IPS-NIHi11 (cell line): ENCODE measurements around the gene XCL2.

Experiments
- DNase-seq: peaks from one replicate; pipeline ENCODE4 v3.0.0; 2012; ENCODE audit warnings: mixed read lengths, low spot score

The XCL2 gene

DNA sequence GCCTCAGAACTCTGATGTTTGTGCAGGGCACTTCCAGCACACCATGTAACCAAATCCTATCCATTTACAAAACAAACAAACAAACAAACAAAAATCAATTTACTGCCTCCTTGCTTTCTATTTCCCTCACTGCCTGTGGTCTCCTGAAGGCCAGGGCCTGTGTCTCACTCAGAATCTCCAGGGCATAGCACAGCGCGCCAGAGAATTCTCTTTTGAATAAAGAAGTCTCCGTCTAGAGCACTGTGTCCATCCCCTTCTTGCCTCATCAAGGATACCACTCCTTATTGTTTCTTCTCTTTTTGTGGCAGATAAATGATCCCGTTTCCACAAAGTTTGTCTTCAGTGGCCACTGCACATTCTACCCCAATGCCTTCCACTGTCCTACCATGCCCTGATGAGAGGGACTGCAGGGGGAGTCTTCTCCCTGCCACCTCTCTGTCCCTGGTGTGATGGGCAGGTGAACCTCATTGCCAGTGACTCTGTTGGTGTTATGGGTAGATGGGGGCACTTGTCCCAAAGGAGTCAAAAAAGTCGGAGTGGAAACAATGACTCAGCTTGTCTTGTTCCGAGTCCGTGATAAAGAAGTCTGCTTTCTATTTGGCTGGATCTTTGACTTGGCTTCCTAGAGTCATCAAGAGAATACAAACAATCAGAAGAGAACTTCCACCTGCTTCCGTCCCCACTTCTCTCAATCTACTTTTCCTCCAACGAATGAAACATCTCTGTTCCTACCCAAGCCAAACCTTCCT is 30.0 kb downstream of the XCL2 start:
- DNase-seq, result no peak

DNA sequence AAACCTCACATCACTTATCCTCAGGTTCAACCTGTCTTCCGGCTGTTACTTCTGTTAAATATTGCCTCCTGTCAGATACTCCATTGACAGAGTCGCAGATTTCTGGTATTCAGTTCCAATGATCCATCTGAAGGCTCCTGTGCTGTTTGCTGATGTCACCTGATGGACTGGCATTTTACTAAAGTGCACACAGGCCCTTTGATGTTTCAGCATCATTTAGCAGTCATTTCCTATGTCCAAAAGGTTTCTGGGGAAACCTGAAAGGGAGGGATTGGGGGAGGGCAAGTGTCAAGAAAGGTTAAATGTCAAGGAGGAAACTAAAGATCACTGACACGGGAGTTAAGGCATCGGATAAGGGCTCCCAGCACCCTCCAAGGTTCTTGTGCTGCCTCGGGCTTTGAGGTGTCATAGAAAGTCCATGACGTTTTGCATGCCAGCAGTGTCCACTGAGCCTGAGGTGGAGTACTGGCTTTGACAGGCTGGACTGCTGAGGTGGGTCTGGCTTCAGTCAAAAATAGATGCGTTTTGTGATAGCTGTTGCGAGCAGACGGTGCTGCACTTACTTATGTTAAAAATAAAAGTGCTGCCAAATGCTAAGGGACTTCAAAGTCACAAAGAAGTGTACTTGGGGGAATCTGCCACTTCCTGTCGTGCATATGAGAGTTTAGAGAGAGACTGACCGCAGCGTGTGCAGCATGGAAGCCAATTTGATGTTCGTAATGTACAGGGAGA is 30.8 kb downstream of the XCL2 start:
- DNase-seq, result no peak

DNA sequence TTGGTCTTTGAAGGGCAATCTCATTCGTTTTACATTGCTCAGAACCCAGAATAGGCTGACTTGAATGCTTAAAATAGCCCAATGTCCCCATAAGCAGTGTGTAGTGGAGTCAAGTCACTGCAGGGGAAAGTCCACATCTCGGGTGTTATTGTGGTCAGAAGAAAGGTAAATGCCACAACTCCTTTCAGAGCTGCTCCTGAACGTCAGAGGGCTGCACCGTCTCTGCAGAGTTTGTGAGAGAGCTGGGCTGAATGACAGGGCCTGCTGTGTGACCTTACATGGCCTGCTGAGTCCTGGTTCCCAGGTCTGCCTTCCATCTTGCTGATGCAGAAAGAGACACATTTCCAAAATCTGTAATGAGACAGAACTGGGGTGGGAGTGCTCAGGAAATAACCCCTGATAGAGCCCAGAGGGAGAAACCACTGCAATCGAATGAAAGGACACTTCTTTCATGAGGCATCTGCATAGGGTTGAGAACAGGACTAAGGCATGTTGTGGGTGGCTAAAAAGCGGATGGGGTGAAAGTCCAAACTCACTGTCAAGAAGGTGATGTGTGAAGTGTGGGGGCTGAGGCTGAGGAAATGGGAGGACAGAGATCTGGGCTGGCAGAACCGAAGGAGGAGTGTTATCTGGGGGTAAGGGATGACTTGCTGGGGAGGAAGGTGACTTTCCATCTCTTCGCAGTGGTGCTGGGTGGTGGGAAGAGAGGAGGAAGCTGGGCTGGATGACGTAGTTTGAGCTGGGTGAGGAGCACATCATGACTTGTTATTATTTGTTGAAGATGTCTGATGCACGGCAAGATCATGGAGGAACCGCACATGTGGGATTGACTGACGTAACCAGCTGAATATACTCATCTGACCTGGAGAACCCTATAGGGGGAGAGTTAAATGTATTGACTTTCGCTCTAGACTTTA is 33.7 kb downstream of the XCL2 start:
- no peak for DNase-seq

DNA sequence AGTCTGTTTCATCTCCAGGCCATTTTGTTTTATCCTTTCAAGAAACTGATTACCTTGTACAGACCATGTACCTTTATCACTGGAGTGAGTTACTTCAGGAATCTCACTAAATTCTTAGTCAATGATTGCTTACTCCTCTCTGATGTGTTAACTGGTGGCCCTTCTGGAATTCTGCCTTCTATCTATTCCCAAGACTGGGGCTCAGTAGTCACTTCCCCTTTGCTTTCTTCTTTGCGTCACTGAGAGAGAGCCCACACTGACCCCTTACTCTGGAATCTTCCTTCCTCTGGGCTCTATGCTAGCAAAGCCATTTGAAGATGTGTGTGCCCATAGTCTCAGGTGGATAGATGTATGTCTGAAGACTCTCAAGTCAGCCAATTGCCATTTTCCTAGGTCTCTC is 34.6 kb downstream of the XCL2 start:
- DNase-seq, result no peak

DNA sequence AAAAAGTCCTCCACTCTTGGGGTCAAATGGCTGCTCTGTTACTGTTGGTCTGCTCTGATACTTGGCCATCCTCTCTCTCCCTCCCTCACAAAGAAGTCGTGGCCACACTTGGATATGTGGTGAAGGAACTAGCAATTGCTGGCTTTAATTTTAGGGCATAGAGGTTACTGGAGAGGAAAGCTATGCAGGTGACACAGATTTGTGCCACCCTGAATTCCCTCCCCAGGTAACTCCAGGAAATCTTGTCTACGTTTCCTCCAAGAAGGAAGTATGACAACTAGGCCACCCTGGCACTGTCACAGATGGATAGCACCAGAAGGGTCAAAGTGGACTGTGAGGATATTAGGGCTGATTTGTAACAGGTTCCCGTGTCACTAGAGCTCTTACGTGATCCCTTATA is 36.0 kb downstream of the XCL2 start:
- DNase-seq, result no peak

DNA sequence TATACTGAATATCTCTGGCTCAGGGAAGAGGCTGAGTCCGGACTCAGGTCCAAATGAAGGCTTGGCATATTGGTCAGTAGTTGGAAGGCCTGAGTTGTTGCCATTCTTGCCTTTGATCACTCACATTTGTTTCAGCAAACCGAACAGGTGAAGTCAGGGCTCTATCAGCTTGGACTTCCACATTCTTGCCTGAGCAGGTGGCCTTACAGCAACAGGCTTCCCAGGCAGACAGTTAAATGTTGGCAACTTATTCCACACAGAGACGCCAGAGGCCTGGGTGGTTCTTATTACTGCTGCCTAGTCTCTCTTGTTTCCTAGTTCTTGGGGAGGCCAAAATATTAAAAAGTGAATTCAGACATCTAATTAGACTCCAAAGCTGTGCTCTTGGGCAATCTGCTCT is 36.6 kb downstream of the XCL2 start:
- DNase-seq, result no peak

DNA sequence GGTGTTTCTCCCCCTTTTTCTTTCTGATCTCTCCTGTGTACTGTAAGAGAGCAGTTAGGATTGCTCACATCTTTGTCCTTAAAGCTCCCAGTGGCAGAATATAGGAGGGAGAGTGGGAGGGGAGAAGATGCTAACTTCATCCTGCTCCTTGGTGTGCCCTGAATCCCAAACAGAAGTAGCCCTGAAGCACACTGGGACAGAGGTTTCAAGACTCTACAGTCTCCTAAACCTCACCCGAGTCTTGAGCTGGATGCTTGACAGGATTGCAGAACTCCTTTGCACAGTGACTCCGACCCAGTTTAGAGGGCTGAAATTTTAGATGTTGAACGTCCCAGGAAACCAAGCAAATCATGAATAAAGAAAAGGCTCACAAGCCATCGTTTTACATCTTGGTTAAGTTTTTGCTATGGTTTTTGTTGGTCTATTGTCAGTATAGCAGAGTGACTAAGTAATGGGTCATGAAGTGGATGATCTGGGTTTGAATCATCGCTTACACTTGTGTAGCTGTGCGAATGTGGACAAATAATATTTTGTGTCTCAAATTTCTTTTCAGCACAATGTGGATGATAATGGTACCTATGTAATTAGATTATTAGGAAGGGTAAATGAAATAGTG is 37.5 kb downstream of the XCL2 start:
- DNase-seq, result no peak

DNA sequence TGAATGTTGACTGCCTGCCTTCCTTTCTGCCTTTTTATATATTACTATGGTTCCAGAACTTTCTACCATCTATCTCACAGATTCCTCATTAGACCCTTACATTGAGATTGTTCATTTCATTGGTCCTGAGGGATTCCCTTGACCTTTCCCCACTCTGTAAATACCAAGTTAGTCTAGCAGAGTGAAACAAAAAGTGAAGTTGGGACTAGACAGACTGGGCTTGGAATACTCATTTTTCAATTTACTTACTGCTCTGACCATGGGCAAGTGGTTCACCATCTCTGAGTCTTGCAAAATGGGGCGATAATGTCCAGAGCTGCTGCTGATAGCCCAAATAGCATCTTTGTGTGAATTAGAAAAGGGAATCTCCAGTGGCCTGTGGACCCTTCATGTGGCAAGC is 38.8 kb downstream of the XCL2 start:
- DNase-seq, result no peak

DNA sequence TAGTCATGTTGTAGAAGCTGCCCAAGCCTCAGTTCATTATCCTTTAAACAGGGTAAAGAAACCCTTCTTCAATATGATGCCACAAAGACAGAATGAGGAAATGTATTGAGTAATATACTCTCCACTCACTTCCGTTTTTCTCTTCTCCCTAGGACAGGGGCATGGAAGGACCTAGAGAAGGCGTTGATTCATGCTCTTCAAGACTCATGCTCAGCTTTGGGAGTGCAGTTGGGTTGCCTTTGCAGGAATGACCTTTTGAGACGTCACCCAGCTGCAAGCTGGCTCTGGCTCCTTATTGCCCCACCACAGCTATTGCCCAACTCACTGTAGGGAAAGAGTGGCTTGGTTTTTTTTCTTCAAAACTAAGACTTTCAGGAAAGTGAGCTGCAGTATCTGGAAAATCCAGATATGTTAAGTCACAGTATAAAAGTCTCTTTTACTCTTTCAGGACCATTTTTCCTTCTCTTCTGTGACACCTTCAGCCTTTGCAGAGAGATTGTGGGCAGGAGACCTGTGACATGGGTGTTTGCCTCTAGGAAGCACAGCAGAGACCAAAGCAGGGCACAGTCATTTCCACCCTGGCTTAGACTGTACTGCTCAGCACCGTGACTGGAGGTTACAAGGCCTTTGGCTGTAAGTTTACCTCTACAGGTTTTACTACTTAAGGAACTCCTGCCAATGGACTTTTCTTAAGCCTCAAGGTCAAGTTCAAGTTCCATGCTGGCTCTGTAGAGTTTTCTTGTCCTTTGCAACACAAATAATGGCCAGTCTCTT is 39.5 kb downstream of the XCL2 start:
- DNase-seq, result no peak

DNA sequence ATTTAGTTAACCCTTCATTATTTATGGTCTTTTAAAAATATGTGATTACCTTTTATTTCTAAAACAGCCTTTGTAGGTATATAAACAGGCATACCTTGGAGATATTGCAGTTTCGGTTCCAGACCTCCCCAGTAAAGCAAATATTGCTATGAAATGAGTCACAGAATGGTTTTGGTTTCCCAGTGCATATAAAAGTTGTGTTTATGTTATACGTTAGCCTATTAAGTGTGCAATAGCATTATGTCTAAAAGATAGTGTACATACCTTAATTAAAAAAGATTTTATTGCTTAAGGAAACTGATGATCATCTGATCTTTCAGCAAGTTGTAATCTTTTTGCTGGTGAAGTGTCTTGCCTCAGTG is 44.1 kb downstream of the XCL2 start:
- no peak for DNase-seq

DNA sequence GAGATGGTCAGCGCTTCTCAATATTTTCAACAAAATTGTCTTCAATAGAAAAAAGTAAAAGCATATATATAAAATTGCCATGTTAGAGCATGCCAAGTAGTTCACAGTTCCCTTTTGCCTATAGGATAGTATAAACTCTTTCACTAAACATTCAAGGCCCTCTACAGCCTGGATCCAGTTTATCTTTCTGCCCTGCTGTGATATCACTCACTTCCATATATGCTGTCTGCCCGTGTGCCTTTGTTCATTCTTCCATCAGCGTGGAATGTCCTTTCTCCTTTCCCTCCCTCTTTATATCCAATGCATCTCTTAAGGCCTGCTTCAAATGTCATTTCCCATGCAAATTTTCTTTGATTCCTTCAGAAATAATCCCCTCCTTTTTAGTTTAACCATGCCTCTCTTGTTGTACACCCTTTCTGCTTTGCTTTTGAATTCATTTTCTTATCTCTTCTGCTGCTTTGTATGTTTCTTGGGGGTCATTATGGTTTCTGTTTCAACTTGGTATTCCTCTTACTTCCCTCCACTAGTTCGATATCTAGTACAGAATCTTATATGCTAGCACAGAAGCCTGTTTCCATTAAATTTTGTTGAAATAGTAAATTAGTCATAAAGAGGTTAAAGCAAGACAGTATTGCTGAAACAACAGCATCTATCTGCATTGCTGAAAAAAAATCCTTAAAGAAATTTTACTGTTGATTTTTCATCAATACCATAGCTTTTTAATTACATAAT is 44.7 kb downstream of the XCL2 start:
- no peak for DNase-seq

DNA sequence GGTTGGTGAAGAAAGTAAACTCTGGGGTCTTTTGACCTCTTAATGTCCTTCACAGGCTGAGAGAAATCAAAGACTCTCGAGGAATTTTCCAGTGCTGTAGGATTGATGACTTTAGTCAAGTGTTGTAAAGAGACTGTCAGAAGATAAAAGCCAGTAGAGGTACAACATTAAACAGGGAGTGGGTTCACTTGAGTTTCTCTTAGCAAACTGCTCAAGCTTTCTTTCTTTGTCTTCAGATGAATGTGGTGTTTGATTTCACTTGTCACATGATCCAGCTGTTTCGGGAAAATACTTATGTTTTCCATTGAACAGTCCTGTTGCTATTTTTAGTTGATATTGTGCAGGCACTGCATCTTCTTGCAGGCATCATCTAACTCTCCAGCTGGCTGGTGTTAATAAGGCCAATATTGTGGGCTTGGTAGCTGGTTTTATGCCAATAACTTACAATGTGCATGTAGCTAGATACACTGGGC is 45.6 kb downstream of the XCL2 start:
- no peak for DNase-seq

DNA sequence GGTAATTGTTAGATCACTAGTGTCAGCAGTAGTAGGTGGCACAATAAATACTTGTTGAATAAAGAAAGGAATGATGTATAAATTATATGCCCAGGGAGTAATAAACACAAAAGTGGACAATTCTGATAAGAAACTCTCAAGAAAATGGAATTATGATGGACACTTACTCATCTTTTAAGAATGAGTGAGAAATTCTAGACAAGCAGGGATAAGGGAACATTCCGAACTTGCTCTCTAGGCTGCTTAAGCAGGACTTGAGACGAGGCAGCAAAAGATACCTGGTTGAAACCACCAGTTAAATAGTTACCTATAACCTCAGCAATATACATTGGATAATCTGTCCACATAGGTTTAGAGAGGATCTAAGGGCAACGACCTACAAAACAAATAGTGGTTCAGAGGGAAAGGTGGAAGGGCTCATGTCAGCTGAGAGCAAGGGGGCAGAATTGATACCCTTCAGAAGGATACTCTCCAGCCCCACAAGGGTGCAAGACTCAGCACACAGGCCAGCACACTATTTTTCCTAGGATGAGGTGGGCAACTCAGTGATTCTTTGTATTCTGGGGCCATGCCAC is 46.3 kb downstream of the XCL2 start:
- DNase-seq, result no peak

DNA sequence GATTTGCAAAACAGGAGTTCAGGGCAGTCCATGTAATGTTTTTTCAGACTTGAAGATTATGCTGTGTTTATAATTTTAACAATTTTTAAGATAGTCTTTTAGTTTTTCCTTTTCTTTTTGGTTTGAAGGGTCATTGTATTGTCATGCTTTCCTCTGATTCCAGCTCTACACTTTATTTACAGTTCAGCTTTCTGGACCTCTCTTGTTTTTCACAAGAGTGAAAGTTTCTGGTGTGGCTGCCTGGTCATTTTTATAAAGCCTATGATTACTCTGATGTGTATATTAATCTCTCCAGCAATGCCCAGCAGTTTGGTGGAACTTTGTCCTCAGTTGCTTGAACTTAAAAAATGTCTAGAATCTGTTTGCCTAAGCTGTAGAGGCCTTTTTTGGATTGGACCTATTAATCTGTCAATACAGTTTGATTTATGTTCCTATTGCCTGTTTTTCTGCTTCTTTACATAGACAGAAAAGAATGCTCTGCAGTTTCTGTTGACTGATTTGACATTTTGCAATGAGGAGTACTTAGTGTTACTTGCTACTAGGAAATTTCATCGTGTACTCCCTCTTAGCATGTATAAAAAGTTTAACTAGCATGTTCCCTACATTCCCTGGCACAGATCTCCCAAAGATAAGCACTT is 52.2 kb downstream of the XCL2 start:
- no peak for DNase-seq
